GM23338 (cell line): ENCODE measurements around the gene SNX4. TPM values are rescaled to one million over a fixed set of nuclear protein-coding genes. Genes with fewer than 3 reads are reported as not detected.

ENCODE experiments used
- ATAC-seq: fragments of 200-7000 bp; cut with Tn5 transposase; 3 replicates; pipeline ENCODE4 v1.9.1; 2020
- DNase-seq: peaks from one replicate; pipeline ENCODE4 v3.0.0-alpha.2; 2015; ENCODE audit warnings: low spot score
- H2AFZ ChIP-seq: fragments of 200-600 bp; sonication (generic); 2 replicates; pipeline ENCODE4 v1.8.0; 2016; ENCODE audit warnings: antibody characterized with exemption, mild to moderate bottlenecking, moderate library complexity
- H3F3A ChIP-seq: fragments of 200-600 bp; sonication (generic); replicated peaks from 2 replicates; pipeline ENCODE4 v1.8.0; 2017; ENCODE audit warnings: antibody characterized with exemption, mixed run types, low read depth
- H3K27ac ChIP-seq: fragments of 200-600 bp; sonication (generic); 2 replicates; pipeline ENCODE4 v1.6.1; 2016; ENCODE audit warnings: low read depth
- H3K27me3 ChIP-seq: fragments of 200-600 bp; sonication (generic); 2 replicates; pipeline ENCODE4 v1.8.0; 2016; ENCODE audit warnings: mild to moderate bottlenecking, mixed run types, moderate library complexity; ENCODE audit not compliant: insufficient read depth
- H3K36me3 ChIP-seq: fragments of 200-600 bp; sonication (generic); 2 replicates; pipeline ENCODE4 v1.8.0; 2016; ENCODE audit warnings: mild to moderate bottlenecking; ENCODE audit not compliant: insufficient read depth
- H3K4me1 ChIP-seq: fragments of 200-600 bp; sonication (generic); 2 replicates; pipeline ENCODE4 v1.8.0; 2016; ENCODE audit warnings: mild to moderate bottlenecking, moderate library complexity; ENCODE audit not compliant: insufficient read depth
- H3K4me2 ChIP-seq: fragments of 200-600 bp; sonication (generic); 2 replicates; pipeline ENCODE4 v1.7.1; 2017; ENCODE audit warnings: mixed run types
- H3K4me3 ChIP-seq: fragments of 200-600 bp; sonication (generic); 2 replicates; pipeline ENCODE4 v1.6.1; 2016; ENCODE audit warnings: mixed run types
- H3K79me2 ChIP-seq: fragments of 200-600 bp; sonication (generic); replicated peaks from 2 replicates; pipeline ENCODE4 v1.8.0; 2017; ENCODE audit warnings: mild to moderate bottlenecking; ENCODE audit not compliant: insufficient read depth
- H3K9me2 ChIP-seq: fragments of 200-600 bp; sonication (generic); 2 replicates; pipeline ENCODE4 v1.8.0; 2017; ENCODE audit not compliant: insufficient read depth
- H4K20me1 ChIP-seq: fragments of 200-600 bp; sonication (generic); replicated peaks from 2 replicates; pipeline ENCODE4 v1.8.0; 2017; ENCODE audit warnings: mild to moderate bottlenecking; ENCODE audit not compliant: insufficient read depth
- H3K27ac Mint-ChIP-seq: 2 replicates; pipeline ENCODE4 v1.8.0; 2020; ENCODE audit warnings: inconsistent platforms, mild to moderate bottlenecking, moderate library complexity, mixed read lengths
- H3K27me3 Mint-ChIP-seq: 3 replicates; pipeline ENCODE4 v1.8.0; 2022; ENCODE audit warnings: low read depth, mild to moderate bottlenecking, moderate library complexity, mixed read lengths, inconsistent platforms; ENCODE audit not compliant: insufficient read depth, poor library complexity
- H3K36me3 Mint-ChIP-seq: 3 replicates; pipeline ENCODE4 v1.8.0; 2021; ENCODE audit warnings: low read depth, mild to moderate bottlenecking, inconsistent platforms, moderate library complexity, mixed read lengths
- H3K4me1 Mint-ChIP-seq: 3 replicates; pipeline ENCODE4 v1.8.0; 2020; ENCODE audit warnings: mild to moderate bottlenecking, inconsistent platforms, mixed read lengths
- H3K4me3 Mint-ChIP-seq: 3 replicates; pipeline ENCODE4 v1.8.0; 2021; ENCODE audit warnings: moderate library complexity, mild to moderate bottlenecking, inconsistent platforms, mixed read lengths
- H3K9me3 Mint-ChIP-seq: 3 replicates; pipeline ENCODE4 v1.8.0; 2020; ENCODE audit warnings: moderate library complexity, mild to moderate bottlenecking, inconsistent platforms, mixed read lengths
- CREB1 ChIP-seq: fragments of 250-450 bp; sonication (Bioruptor Pico); IDR thresholded peaks from 2 replicates; pipeline ENCODE4 v1.5.0; 2020; ENCODE audit warnings: low read depth, mild to moderate bottlenecking, moderate library complexity
- EZH2 ChIP-seq: fragments of 200-600 bp; sonication (generic); IDR thresholded peaks from one replicate; pipeline ENCODE4 v1.8.0; 2017; ENCODE audit warnings: antibody characterized with exemption, mild to moderate bottlenecking, low read depth; ENCODE audit not compliant: unreplicated experiment
- EZH2phosphoT487 ChIP-seq: fragments of 200-600 bp; sonication (generic); IDR thresholded peaks from one replicate; pipeline ENCODE4 v1.8.1; 2018; ENCODE audit warnings: antibody characterized with exemption; ENCODE audit not compliant: unreplicated experiment
- JUNB ChIP-seq: IDR thresholded peaks from one replicate; pipeline ENCODE4 v1.6.1; 2016; ENCODE audit warnings: antibody characterized with exemption; ENCODE audit not compliant: unreplicated experiment
- NANOG ChIP-seq: IDR thresholded peaks from 2 replicates; pipeline ENCODE4 v1.6.1; 2016; ENCODE audit warnings: antibody characterized with exemption, borderline replicate concordance
- STAT1 ChIP-seq: IDR thresholded peaks from one replicate; pipeline ENCODE4 v1.6.1; 2016; ENCODE audit warnings: antibody characterized with exemption; ENCODE audit not compliant: unreplicated experiment
- ZNF114 ChIP-seq: fragments of 250-450 bp; sonication (Bioruptor Pico); IDR thresholded peaks from 2 replicates; pipeline ENCODE4 v1.5.0; 2020; ENCODE audit warnings: mild to moderate bottlenecking, moderate library complexity
- ZNF331 ChIP-seq: fragments of 250-450 bp; sonication (Bioruptor Pico); IDR thresholded peaks from 2 replicates; pipeline ENCODE4 v1.5.0; 2020; ENCODE audit warnings: low read depth, mild to moderate bottlenecking, moderate library complexity
- polyA plus RNA-seq: library from polyadenylated mRNA; unstranded; fragments of >200 nt; fragmentation: Nextera tagmentation; extraction: Ambion mirVana; gene quantifications from 2 replicates; pipeline ENCODE4 v1.2.1, GENCODE V29; 2016
- total RNA-seq: library from RNA; depleted of rRNA; stranded (reverse); fragments of >200 nt; shearing (Covaris generic); gene quantifications from 2 replicates; pipeline ENCODE4 v1.2.3, GENCODE V29; 2014
- TF ChIP-seq, protein P1 (sequence below): IDR thresholded peaks from one replicate; pipeline ENCODE4 v1.6.1; 2018; ENCODE audit warnings: antibody characterized with exemption; ENCODE audit not compliant: unreplicated experiment
- TF ChIP-seq, protein P2 (sequence below), 2 experiments: fragments of 200-600 bp in 1 of 2; sonication (generic) in 1 of 2; conservative IDR thresholded peaks; 2 replicates each; pipeline versions ENCODE4 v1.5.1 to v1.6.1; 2016 to 2017; ENCODE audit warnings: antibody characterized with exemption in 2 of 2, low read depth in 2 of 2, mild to moderate bottlenecking in 2 of 2, moderate library complexity in 1 of 2
- TF ChIP-seq, protein P3 (sequence below): IDR thresholded peaks from 2 replicates; pipeline ENCODE4 v1.6.1; 2016; ENCODE audit warnings: antibody characterized with exemption

The SNX4 gene
- total and polyA plus RNA-seq, 2 experiments from 2014 or later = 13.0 to 27.8 TPM

DNA sequence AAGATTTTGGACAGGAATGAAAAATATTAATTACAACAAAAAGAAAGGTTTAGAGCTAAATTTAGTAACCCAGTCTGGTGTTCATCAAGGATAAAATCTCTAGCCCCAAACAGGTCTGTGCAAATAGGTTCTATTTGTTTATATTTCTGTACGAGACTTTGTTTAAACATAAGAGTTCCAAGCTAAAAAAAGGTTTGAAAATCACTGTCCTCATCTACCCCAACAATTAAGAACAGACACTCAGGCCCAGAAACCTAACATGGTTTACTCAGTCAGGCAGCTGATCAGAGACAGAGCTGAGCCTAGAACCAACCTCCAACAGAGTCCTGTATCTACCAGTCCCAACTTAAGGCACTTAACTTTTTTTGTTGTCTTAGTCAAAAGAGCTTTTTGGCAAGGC, 49.3 kb downstream of the SNX4 start:
- Mint-ChIP-seq H3K27me3 (peaks cover 3% of the 10 kb centered on the region), H3K36me3 (peaks cover 27% of the 10 kb centered on the region; the same call in 2 of the 3 replicates), H3K9me3 (no peaks in the 10 kb centered on the region), H3K27ac (no peak overlapping the region), H3K4me1 (no peaks in the 10 kb centered on the region), H3K4me3 (no peak overlapping the region)
- Histone ChIP-seq H3K9me2 (no peaks in the 10 kb centered on the region), H3F3A (no peaks in the 10 kb centered on the region), H3K27ac (no peak overlapping the region), H3K79me2 (no peaks in the 10 kb centered on the region), H3K36me3 (peaks cover 6% of the 10 kb centered on the region; the same call in 1 of the 2 replicates), H3K4me2 (no peak overlapping the region), H4K20me1 (no peaks in the 10 kb centered on the region), H3K4me1 (no peaks in the 10 kb centered on the region), H3K4me3 (no peak overlapping the region), H3K27me3 (no peaks in the 10 kb centered on the region), H2AFZ (no peak overlapping the region)
- ATAC-seq (no peak), DNase-seq (no peak)
- TF ChIP-seq STAT1 (no peak), CREB1 (CRISPR knock-in tag) (no peak), ZNF331 (no peak), ZNF114 (no peak)
- TF ChIP-seq, protein P1, sequence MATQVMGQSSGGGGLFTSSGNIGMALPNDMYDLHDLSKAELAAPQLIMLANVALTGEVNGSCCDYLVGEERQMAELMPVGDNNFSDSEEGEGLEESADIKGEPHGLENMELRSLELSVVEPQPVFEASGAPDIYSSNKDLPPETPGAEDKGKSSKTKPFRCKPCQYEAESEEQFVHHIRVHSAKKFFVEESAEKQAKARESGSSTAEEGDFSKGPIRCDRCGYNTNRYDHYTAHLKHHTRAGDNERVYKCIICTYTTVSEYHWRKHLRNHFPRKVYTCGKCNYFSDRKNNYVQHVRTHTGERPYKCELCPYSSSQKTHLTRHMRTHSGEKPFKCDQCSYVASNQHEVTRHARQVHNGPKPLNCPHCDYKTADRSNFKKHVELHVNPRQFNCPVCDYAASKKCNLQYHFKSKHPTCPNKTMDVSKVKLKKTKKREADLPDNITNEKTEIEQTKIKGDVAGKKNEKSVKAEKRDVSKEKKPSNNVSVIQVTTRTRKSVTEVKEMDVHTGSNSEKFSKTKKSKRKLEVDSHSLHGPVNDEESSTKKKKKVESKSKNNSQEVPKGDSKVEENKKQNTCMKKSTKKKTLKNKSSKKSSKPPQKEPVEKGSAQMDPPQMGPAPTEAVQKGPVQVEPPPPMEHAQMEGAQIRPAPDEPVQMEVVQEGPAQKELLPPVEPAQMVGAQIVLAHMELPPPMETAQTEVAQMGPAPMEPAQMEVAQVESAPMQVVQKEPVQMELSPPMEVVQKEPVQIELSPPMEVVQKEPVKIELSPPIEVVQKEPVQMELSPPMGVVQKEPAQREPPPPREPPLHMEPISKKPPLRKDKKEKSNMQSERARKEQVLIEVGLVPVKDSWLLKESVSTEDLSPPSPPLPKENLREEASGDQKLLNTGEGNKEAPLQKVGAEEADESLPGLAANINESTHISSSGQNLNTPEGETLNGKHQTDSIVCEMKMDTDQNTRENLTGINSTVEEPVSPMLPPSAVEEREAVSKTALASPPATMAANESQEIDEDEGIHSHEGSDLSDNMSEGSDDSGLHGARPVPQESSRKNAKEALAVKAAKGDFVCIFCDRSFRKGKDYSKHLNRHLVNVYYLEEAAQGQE = no peak
- TF ChIP-seq, protein P2, sequence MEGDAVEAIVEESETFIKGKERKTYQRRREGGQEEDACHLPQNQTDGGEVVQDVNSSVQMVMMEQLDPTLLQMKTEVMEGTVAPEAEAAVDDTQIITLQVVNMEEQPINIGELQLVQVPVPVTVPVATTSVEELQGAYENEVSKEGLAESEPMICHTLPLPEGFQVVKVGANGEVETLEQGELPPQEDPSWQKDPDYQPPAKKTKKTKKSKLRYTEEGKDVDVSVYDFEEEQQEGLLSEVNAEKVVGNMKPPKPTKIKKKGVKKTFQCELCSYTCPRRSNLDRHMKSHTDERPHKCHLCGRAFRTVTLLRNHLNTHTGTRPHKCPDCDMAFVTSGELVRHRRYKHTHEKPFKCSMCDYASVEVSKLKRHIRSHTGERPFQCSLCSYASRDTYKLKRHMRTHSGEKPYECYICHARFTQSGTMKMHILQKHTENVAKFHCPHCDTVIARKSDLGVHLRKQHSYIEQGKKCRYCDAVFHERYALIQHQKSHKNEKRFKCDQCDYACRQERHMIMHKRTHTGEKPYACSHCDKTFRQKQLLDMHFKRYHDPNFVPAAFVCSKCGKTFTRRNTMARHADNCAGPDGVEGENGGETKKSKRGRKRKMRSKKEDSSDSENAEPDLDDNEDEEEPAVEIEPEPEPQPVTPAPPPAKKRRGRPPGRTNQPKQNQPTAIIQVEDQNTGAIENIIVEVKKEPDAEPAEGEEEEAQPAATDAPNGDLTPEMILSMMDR (conservative IDR thresholded peaks at IDR 0.05; ENCODE audit: low read depth in 2 of 2) = no peak

DNA sequence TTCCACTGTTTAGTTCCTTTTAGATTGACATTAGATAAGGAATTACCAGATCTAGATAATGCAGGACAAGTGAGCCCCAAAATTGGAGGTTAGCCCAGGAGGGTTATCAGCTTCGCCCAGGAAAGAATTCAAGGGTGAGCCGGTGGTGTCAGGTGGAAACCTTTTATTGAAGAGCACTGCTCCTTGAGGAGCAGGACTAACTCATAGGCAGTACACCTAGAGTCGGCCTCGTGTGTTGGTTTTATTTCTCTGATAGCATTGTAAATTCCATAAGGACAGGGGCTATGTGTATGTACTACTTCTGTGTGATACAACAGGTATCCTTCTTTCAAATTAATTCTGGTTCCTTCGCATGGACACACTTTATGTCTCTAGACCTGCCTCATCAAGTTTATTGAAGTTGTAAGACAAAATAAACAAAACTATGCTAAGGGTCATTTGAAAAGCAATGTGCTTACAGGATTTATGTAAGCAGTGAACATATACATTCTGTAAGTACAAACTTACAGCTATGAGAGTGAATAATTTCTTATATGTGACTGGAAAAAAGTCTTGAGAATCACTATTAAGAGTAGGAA, 57.2 kb downstream of the SNX4 start:
- Histone ChIP-seq H3K4me3 (no peak overlapping the region), H3K36me3 (0 out of 2 replicates have a peak, but pooled peaks cover 4% of the 10 kb centered on the region), H3F3A (no peaks in the 10 kb centered on the region), H3K9me2 (no peaks in the 10 kb centered on the region), H3K27me3 (no peaks in the 10 kb centered on the region), H3K4me2 (no peak overlapping the region), H3K4me1 (no peaks in the 10 kb centered on the region), H4K20me1 (no peaks in the 10 kb centered on the region), H2AFZ (no peak overlapping the region), H3K79me2 (no peaks in the 10 kb centered on the region), H3K27ac (no peak overlapping the region)
- ATAC-seq (no peak), DNase-seq (no peak)
- no peak overlapping the region for H3K4me3 Mint-ChIP-seq
- H3K27ac Mint-ChIP-seq = no peak overlapping the region
- H3K36me3 Mint-ChIP-seq = peaks cover 28% of the 10 kb centered on the region; the same call in 2 of the 3 replicates
- H3K27me3 Mint-ChIP-seq = no peaks in the 10 kb centered on the region
- no peaks in the 10 kb centered on the region for H3K9me3 Mint-ChIP-seq
- no peaks in the 10 kb centered on the region for H3K4me1 Mint-ChIP-seq
- TF ChIP-seq ZNF331 = no peak
- no peak for TF ChIP-seq EZH2phosphoT487
- TF ChIP-seq JUNB = no peak
- TF ChIP-seq STAT1 = no peak
- no peak for TF ChIP-seq NANOG
- TF ChIP-seq EZH2 = no peak
- TF ChIP-seq, protein P3, sequence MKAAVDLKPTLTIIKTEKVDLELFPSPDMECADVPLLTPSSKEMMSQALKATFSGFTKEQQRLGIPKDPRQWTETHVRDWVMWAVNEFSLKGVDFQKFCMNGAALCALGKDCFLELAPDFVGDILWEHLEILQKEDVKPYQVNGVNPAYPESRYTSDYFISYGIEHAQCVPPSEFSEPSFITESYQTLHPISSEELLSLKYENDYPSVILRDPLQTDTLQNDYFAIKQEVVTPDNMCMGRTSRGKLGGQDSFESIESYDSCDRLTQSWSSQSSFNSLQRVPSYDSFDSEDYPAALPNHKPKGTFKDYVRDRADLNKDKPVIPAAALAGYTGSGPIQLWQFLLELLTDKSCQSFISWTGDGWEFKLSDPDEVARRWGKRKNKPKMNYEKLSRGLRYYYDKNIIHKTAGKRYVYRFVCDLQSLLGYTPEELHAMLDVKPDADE = no peak
- no peak for TF ChIP-seq CREB1 (CRISPR knock-in tag)
- TF ChIP-seq, protein P2 (conservative IDR thresholded peaks at IDR 0.05; ENCODE audit: low read depth in 2 of 2) = no peak
